Measurements from ENCODE around the gene TOM1.

DNA sequence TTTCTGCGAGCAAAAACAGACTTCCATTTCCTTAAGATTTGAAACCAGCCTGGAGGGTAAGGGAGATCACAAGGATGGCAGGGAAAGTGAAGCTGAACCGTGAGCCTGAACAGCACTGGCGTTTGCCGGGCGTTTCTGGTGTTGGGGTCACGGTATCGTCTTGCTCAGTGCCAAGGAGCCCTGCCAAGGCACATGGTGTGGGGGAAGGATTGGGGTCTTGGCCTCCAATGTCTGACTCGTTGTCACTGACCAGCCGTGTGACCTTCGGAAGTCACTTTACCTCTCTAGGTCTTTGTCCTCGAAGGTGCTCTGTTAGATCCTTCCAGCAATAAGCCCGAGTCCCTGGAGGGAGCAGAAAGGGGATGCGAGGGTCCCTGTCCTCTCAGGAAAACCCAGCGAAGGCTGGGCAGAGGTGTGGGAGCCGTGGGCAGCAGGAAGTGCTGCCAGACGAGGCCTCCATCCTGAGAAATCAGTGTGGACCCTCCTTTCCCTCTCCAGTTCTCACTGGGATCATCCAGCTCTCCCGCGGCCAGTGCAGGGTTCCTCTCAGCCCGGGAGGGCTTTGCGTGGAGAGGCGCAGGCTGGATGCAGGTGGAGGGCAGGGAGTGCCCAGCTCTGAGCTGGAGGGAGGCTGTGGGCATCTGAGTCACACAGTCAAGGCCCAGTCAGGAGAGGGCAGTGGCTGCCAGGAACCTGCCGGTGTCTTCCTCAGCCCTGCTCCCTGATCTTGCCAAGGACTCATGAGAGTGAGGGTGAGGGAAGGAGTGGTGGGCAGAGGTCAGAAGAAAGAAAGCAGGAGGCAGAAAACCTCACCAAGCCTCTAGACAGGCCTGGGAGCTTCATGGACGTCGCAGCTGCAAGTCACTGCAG is 18.9 kb downstream of the TOM1 start:
- TF ChIP-seq ZBTB7A (IDR thresholded peaks at IDR 0.05; ENCODE audit: low read depth) (no peak), TCF12 (IDR thresholded peaks at IDR 0.05; ENCODE audit: low read depth) (no peak), CEBPB (IDR thresholded peaks at IDR 0.05) (no peak), RAD21 (IDR thresholded peaks at IDR 0.05; ENCODE audit: low read depth) (no peak), CREB1 (IDR thresholded peaks at IDR 0.05; ENCODE audit: low read depth) (no peak), NFIC (IDR thresholded peaks at IDR 0.05) (no peak), EGR1 (IDR thresholded peaks at IDR 0.05) (no peak), EP300 (IDR thresholded peaks at IDR 0.05; ENCODE audit: borderline replicate concordance) (no peak)
- TF ChIP-seq, protein P1, sequence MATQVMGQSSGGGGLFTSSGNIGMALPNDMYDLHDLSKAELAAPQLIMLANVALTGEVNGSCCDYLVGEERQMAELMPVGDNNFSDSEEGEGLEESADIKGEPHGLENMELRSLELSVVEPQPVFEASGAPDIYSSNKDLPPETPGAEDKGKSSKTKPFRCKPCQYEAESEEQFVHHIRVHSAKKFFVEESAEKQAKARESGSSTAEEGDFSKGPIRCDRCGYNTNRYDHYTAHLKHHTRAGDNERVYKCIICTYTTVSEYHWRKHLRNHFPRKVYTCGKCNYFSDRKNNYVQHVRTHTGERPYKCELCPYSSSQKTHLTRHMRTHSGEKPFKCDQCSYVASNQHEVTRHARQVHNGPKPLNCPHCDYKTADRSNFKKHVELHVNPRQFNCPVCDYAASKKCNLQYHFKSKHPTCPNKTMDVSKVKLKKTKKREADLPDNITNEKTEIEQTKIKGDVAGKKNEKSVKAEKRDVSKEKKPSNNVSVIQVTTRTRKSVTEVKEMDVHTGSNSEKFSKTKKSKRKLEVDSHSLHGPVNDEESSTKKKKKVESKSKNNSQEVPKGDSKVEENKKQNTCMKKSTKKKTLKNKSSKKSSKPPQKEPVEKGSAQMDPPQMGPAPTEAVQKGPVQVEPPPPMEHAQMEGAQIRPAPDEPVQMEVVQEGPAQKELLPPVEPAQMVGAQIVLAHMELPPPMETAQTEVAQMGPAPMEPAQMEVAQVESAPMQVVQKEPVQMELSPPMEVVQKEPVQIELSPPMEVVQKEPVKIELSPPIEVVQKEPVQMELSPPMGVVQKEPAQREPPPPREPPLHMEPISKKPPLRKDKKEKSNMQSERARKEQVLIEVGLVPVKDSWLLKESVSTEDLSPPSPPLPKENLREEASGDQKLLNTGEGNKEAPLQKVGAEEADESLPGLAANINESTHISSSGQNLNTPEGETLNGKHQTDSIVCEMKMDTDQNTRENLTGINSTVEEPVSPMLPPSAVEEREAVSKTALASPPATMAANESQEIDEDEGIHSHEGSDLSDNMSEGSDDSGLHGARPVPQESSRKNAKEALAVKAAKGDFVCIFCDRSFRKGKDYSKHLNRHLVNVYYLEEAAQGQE (IDR thresholded peaks at IDR 0.05; ENCODE audit: low read depth) = no peak
- TF ChIP-seq, protein P2, sequence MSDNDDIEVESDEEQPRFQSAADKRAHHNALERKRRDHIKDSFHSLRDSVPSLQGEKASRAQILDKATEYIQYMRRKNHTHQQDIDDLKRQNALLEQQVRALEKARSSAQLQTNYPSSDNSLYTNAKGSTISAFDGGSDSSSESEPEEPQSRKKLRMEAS (IDR thresholded peaks at IDR 0.05) = no peak
